Activated CD4-positive, alpha-beta T cell treated with anti-CD3 and anti-CD28 coated beads, Interleukin-2, Interleukin-4, amounts not matched to agents 100 ng/mL and 50 ng/mL, durations not matched to agents 16 hours and 8 hours (primary cell): ENCODE data around the gene COQ2.
"Not testable (repeated sequence)": the region's sequence is repeated elsewhere in the genome, so short reads cannot be mapped to it uniquely, and the experiment has no call there.

ENCODE experiments used
- DNase-seq: peaks from one replicate; pipeline ENCODE4 v3.0.0-alpha.2; 2020; ENCODE audit warnings: low spot score

Gene COQ2

GRCh38 chr4:83285055-83285407 is 433 bp upstream of the COQ2 start:
- peak; percentile 47 for DNase-seq

DNA sequence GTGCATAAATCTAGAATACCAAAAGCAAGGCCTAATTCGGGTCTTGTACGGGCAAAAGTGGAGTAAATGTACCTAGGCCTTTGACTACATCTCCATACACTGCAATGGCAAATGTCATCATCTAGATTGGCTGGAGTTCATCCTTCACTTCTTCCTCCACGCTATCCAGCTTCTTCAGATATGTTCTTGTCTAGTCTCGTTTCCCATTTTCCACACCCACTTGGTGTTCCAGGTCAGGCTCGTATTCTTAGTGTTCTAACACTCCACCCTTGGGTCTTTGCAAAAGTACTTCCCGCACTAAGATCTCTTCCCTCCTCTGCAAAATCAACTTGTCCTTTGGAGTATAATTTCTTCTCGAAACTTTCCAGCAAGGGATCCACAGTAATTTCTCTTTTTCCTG is 1.4 kb downstream of the COQ2 start:
- DNase-seq: no peak

- peak; percentile 76 for DNase-seq
Observed at GRCh38 chr4:83282049-83282535, 2.5 kb downstream of the COQ2 start.

- no peak for DNase-seq
Observed at GRCh38 chr4:83281307-83281706, 3.3 kb downstream of the COQ2 start.

- peak; percentile 62 for DNase-seq
Observed at GRCh38 chr4:83276299-83277040, 8.1 kb downstream of the COQ2 start.

DNA sequence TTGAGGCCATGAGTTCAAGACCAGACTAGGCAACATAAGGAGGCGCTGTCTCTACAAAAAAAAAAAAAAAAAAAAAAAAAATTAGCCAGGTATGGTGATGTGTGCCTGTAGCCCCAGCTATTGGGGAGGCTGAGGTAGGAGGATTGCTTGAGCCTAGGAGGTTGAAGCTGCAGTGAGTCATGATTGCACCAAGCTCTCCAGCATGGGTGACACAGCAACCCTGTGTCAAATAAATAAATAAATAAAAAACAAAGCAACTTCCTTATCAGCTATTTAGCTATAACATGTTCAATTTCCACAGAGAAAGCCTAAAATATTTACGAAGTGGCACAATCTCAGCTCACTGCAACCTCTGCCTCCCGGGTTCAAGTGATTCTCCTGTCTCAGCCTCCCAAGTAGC is 10.7 kb downstream of the COQ2 start:
- DNase-seq: not testable (repeated sequence)

DNA sequence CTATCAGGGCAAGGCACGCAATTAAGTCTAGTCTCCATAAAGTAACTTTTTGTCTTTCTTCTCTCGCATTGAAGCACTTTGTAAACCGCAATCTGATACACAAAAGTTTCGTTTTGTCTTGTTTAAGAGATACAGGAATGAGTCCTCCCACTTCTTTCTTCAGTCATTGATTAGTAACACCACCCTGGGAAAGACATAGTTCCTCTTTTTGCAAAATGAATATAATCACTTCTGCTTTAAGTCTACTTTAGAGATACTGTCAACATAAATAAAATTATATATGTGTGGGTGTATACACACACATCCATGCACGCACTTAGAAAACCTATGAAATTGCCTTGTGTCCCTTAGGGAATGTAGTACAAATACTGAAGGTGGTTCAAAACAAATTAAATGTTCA is 11.7 kb downstream of the COQ2 start:
- peak; percentile 73 for DNase-seq

GRCh38 chr4:83269256-83269655 is 15.3 kb downstream of the COQ2 start:
- no peak for DNase-seq

DNA sequence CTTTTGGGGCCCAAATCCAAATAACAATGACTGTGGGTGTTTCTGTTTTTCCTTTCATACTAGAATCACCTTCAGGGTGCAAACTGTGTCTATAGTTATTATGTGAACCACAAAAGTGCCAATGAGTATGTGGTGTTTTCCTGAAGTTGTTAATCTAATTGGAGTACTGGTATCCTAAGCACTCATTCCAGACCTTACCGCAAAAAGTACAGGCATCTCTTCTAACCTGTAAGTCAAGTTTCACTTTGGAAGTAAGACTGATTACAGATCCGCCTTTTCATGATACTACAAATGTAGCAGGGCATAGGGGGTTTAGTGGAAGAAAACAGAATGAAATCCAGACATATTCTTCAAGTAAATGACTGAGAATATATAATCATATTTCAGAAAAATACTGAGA is 16.1 kb downstream of the COQ2 start:
- no peak for DNase-seq

DNA sequence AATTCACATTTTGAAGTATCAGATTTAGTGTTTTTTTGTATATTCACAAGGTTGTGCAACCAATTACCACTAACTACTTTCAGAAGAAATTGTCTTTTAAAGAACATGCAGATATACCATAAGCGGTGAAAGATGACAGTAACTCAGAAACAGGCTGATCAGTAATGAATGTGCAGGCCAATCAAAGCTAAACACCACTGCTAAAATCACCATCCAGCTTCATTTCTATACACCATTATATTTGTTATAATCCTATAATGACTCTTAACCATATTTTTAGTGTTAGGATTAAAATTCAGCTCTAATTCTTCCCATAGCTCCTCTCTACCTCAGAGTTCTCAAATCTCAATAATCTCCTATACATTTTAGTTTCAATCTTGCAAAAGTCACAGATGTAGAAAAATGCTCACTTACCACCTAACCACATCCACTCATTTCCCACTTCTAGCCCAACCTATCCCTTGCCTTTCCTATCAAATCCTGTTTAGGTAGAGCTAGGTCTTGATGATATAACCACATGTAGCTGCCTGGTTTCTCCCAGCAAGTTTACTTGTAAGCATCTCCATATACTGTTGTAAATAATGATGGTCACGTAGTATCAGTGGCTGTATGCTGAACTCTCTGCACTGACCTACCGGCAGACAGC is 16.6 kb downstream of the COQ2 start:
- peak; percentile 68 for DNase-seq

- no peak for DNase-seq
Observed at GRCh38 chr4:83267121-83267829, 17.3 kb downstream of the COQ2 start.

- DNase-seq: peak; percentile 76
Observed at GRCh38 chr4:83266689-83267088, 17.9 kb downstream of the COQ2 start.

DNA sequence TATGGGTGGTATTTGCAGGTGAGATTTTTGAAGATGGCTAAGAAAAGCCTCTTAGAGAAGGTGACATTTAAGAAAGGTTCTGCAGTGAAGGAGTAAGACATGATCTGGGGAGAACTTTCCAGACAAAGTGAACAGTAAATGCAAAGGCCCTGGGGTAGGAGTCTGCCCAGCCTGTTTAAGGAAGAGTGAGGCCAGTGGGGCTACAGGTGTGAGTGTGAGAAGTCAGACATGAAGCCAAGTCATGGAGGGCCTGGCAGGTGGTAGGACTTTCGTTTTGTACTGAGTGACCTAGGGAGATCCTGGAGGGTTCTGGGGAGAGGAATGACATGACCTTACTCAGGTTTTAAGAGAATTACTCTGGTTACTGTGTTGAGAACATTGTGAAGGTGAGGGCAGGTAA is 21.5 kb downstream of the COQ2 start:
- DNase-seq: no peak

DNA sequence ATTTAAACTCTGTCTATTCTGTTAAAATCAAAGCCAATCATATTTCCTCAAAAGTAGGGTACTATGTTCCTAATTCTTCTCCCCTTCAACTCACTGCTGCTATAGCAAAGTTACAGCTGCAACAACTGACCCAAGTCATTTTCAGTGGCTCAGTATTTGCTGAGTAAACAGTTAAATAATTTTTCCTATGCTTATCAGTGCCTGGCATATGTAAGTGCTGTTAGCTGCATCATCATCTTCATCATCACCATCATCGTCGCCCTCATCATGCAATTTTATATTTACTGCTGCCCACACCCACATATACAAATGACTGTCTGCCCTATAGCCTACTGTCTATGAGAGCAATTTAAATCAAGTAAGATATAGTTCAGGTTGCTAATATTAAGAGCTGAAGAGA is 21.9 kb downstream of the COQ2 start:
- no peak for DNase-seq

GRCh38 chr4:83261307-83261706 is 23.3 kb downstream of the COQ2 start:
- no peak for DNase-seq

DNA sequence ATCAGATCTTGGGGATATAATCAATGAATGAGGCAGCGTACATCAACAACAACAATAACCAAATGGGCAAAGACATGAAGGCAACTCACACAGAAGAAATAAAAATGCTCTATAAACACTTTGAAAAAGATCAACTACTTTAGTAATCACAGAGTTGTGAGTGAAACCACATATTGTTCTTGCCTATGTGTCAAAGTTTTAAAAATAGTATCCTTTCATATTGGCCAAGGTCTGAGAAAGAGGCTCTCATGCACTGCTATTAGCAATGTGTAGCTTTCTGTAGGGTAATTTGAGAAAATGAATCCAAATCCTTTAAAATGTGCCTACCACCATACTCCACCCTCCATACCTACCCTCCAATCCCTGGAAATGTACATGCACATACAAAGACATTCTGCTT is 25.0 kb downstream of the COQ2 start:
- DNase-seq: no peak

- DNase-seq: no peak
Observed at GRCh38 chr4:83258461-83258860, 26.1 kb downstream of the COQ2 start.

GRCh38 chr4:83257811-83258210 is 26.8 kb downstream of the COQ2 start:
- DNase-seq: no peak

DNA sequence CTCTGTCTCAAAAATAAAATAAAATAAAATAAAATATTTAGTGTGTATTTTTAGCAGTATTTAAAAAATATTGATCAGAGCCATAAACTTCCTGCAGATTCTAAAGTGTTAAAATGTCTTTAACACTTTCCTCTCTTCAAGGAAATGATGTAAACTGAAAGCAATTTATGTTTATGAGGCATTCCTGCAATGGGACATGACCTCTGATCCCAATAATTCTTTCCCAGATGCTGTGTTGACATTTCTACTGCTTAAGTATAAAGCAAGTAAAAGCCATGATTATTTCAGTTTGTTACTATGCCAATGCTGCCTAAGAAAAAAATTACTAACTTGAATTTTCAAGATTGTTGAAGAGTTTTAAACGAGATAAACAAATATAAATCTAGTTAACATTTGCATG is 29.0 kb downstream of the COQ2 start:
- no peak for DNase-seq

GRCh38 chr4:83252782-83253405 is 31.7 kb downstream of the COQ2 start:
- DNase-seq: peak; percentile 73

- no peak for DNase-seq
Observed at GRCh38 chr4:83251447-83251830, 33.2 kb downstream of the COQ2 start.

GRCh38 chr4:83250687-83251446 is 33.7 kb downstream of the COQ2 start:
- no peak for DNase-seq
